Mucosa of descending colon (tissue), 3 donors: ENCODE measurements around the gene ARHGEF3. TPM values are rescaled to one million over a fixed set of nuclear protein-coding genes. Genes with fewer than 3 reads are reported as not detected.

Experiments
- ATAC-seq: fragments of 200-7000 bp; cut with Tn5 transposase; one replicate; pipeline ENCODE4 v1.9.1; 2020; ENCODE audit warnings: mild to moderate bottlenecking, moderate library complexity
- DNase-seq, 3 donors: peaks; one replicate each; pipeline ENCODE4 v3.0.0-alpha.2; 2020
- H3K36me3 ChIP-seq: fragments of 200-600 bp; one replicate; pipeline ENCODE4 v1.8.0; 2021; ENCODE audit warnings: low read depth, mild to moderate bottlenecking
- H3K4me1 ChIP-seq: fragments of 200-600 bp; one replicate; pipeline ENCODE4 v1.8.0; 2021; ENCODE audit warnings: low read depth, mild to moderate bottlenecking
- H3K4me3 ChIP-seq: fragments of 200-600 bp; one replicate; pipeline ENCODE4 v1.8.0; 2021; ENCODE audit warnings: mild to moderate bottlenecking
- H3K9me3 ChIP-seq: fragments of 200-600 bp; one replicate; pipeline ENCODE4 v1.8.0; 2021; ENCODE audit warnings: mild to moderate bottlenecking
- CTCF ChIP-seq: fragments of 200-600 bp; IDR thresholded peaks from one replicate; pipeline ENCODE4 v1.8.0; 2022; ENCODE audit warnings: antibody characterized with exemption, mild to moderate bottlenecking
- intact Hi-C, 2 donors: fragments of 100-400 bp; cut with DNase I in 1 of 2; cut with micrococcal nuclease in 1 of 2; formaldehyde crosslinking; loops; one replicate each; pipeline versions ENCODE4 v1.11.0 to v1.11.1; 2022; cut with DNase I, micrococcal nuclease
- total RNA-seq, 3 donors: library from RNA; stranded (reverse); fragmentation: NEBNext Ultra II Directional in 2 of 3; extraction: Animal tissue kit (Norgen Biotek cat#: 25700) in 2 of 3; gene quantifications; one replicate each; pipeline versions ENCODE4 v1.2.1 to v1.2.4, GENCODE V29; 2021 to 2023
- donor health status: DM: no; HTN: no; CAD: no; lungs with moderate emphysema.
- donor health status: DM: no; HTN: no; CAD: no.
- donor health status: DM: no; HTN: yes; CAD: no.

Gene ARHGEF3
- total RNA-seq, 3 donors from 2014 or later = 10.1 to 34.5 (median 15.5) TPM

GRCh38 chr3:56682462-56683121 lies 119.2 kb downstream of the ARHGEF3 start:
- H3K36me3 ChIP-seq = no peaks in the 10 kb centered on the region
- DNase-seq = peak; percentile 82 to 86 (median 84)
- H3K4me3 ChIP-seq = peak overlapping the region; percentile 90
- peaks cover 12% of the 10 kb centered on the region for H3K4me1 ChIP-seq
- intact Hi-C loops = loop anchor here in 1 of 2 donors (10.0 kb wide), 1 partner anchor 48 kb away; no protein-coding TSS in a partner anchor
- no peak for TF ChIP-seq CTCF
- H3K9me3 ChIP-seq = no peaks in the 10 kb centered on the region
- peak; percentile 83 for ATAC-seq

GRCh38 chr3:56681984-56682461 lies 119.7 kb downstream of the ARHGEF3 start:
- Histone ChIP-seq H3K36me3 (no peaks in the 10 kb centered on the region), H3K9me3 (no peaks in the 10 kb centered on the region), H3K4me1 (peaks cover 12% of the 10 kb centered on the region), H3K4me3 (peak overlapping the region; percentile 90)
- ATAC-seq (no peak), DNase-seq (no peak)
- intact Hi-C loops = loop anchor here in 1 of 2 donors (10.0 kb wide), 1 partner anchor 47 kb away; no protein-coding TSS in a partner anchor
- no peak for TF ChIP-seq CTCF

GRCh38 chr3:56680054-56680580 lies 121.6 kb downstream of the ARHGEF3 start:
- no peaks in the 10 kb centered on the region for H3K9me3 ChIP-seq
- no peaks in the 10 kb centered on the region for H3K36me3 ChIP-seq
- intact Hi-C loops = loop anchor here in 1 of 2 donors (10.0 kb wide), 1 partner anchor 45 kb away; no protein-coding TSS in a partner anchor
- ATAC-seq (no peak), DNase-seq (no peak)
- H3K4me1 ChIP-seq = peaks cover 12% of the 10 kb centered on the region
- no peak overlapping the region for H3K4me3 ChIP-seq
- TF ChIP-seq CTCF = no peak

Other genes starting within 250 kb of the ARHGEF3 start
- gene CCDC66, start 244.8 kb downstream of the ARHGEF3 start, total RNA-seq = 10 to 100 TPM; 17.5 to 35.2 (median 25.5) TPM
- 10 to 100 TPM; 33.6 to 62.0 (median 43.0) TPM for gene TASOR, start 118.7 kb downstream of the ARHGEF3 start, total RNA-seq